A549 (cell line): ENCODE results near the gene RHBDF2. TPM values are rescaled to one million over a fixed set of nuclear protein-coding genes. Genes with fewer than 3 reads are reported as not detected.

Experiments used
- ATAC-seq, 2 experiments: fragments of 200-7000 bp in 1 of 2; fragments of >200 bp in 1 of 2; cut with Nextera tagmentation in 1 of 2; cut with Tn5 transposase in 1 of 2; 3 replicates each; pipeline versions ENCODE4 v1.8.0 to v1.9.1; 2018 to 2020; ENCODE audit warnings: mild to moderate bottlenecking in 1 of 2, moderate library complexity in 1 of 2
- CTCF ChIA-PET: fragments of 300-600 bp; sonication (Branson Sonifier 250); formaldehyde crosslinking; extraction: SDS; loops from one replicate; lab custom pipeline; 2021; ENCODE audit warnings: antibody characterized with exemption, inconsistent platforms; lab: Yijun Ruan, JAX
- POLR2A ChIA-PET: fragments of 350-600 bp; formaldehyde crosslinking; extraction: SDS; loops from one replicate; lab custom pipeline; 2021; ENCODE audit warnings: antibody characterized with exemption, inconsistent platforms; lab: Yijun Ruan, JAX
- DNase-seq, 2 experiments: peaks; one replicate each; pipeline versions ENCODE4 v3.0.0 to v3.0.0-alpha.2; 2011 to 2016; ENCODE audit warnings: low read depth in 1 of 2, low spot score in 1 of 2
- FAIRE-seq: peaks from 2 replicates; lab custom pipeline; 2011; peaks lifted over from hg19 to GRCh38; lab: Jason Lieb, UNC
- H3K27ac ChIP-seq, 2 experiments: fragments of >200 bp; sonication (Bioruptor Twin); formaldehyde crosslinking; 3 replicates each; pipeline ENCODE4 v1.5.1; 2016 to 2017
- H3K4me1 ChIP-seq: fragments of >200 bp; sonication (Bioruptor Twin); formaldehyde crosslinking; 3 replicates; pipeline ENCODE4 v1.6.1; 2016
- H3K4me2 ChIP-seq: fragments of >200 bp; sonication (Bioruptor Twin); formaldehyde crosslinking; 3 replicates; pipeline ENCODE4 v1.6.1; 2016
- H3K4me3 ChIP-seq: fragments of >200 bp; sonication (Bioruptor Twin); formaldehyde crosslinking; 3 replicates; pipeline ENCODE4 v1.5.1; 2016
- H3K9me3 ChIP-seq: fragments of >200 bp; sonication (Bioruptor Twin); formaldehyde crosslinking; 3 replicates; pipeline ENCODE4 v1.6.1; 2016
- CBX2 ChIP-seq: fragments of 200-600 bp; sonication (generic); IDR thresholded peaks from 2 replicates; pipeline ENCODE4 v1.6.1; 2016; ENCODE audit warnings: low read depth, mild to moderate bottlenecking, borderline replicate concordance
- CTCF ChIP-seq: fragments of >200 bp; sonication (Bioruptor Twin); formaldehyde crosslinking; IDR thresholded peaks from 3 replicates; pipeline ENCODE4 v1.5.1; 2016
- E2F6 ChIP-seq: IDR thresholded peaks from 2 replicates; pipeline ENCODE4 v1.6.1; 2012; ENCODE audit warnings: low read depth, borderline replicate concordance
- FOSL2 ChIP-seq, 2 experiments: fragments of 450-650 bp in 1 of 2; fragments of >200 bp in 1 of 2; sonication (Bioruptor Twin) in 1 of 2; formaldehyde crosslinking; IDR thresholded peaks; 2 replicates each; pipeline versions ENCODE4 v1.5.0 to v1.6.1; 2016 to 2020; ENCODE audit warnings: mild to moderate bottlenecking in 1 of 2, moderate library complexity in 1 of 2
- GATA3 ChIP-seq: IDR thresholded peaks from 2 replicates; pipeline ENCODE4 v1.6.1; 2012; ENCODE audit warnings: borderline replicate concordance
- HOXB13 ChIP-seq: fragments of 250-450 bp; sonication (Bioruptor Pico); IDR thresholded peaks from 2 replicates; pipeline ENCODE4 v1.5.0; 2020; ENCODE audit warnings: low read depth, mild to moderate bottlenecking, moderate library complexity
- HOXB5 ChIP-seq: fragments of 250-450 bp; sonication (Bioruptor Pico); IDR thresholded peaks from 2 replicates; pipeline ENCODE4 v1.5.0; 2020; ENCODE audit warnings: mild to moderate bottlenecking, moderate library complexity
- JUN ChIP-seq, 2 experiments: fragments of >200 bp; sonication (Bioruptor Twin); formaldehyde crosslinking; IDR thresholded peaks; 2 replicates in 1 of 2; 3 replicates in 1 of 2; pipeline ENCODE4 v1.6.1; 2016 to 2017
- KDM1A ChIP-seq: fragments of 200-600 bp; sonication (generic); IDR thresholded peaks from 2 replicates; pipeline ENCODE4 v1.6.1; 2016; ENCODE audit warnings: low read depth, mild to moderate bottlenecking
- MAFK ChIP-seq: fragments of 450-650 bp; IDR thresholded peaks from 2 replicates; pipeline ENCODE4 v1.6.1; 2014; ENCODE audit not compliant: partially characterized antibody
- MAZ ChIP-seq: fragments of 150-350 bp; IDR thresholded peaks from 2 replicates; pipeline ENCODE4 v1.6.1; 2014; ENCODE audit warnings: antibody characterized with exemption, low read depth, low read length, borderline replicate concordance
- NPAS2 ChIP-seq: fragments of 250-450 bp; sonication (Bioruptor Pico); IDR thresholded peaks from 2 replicates; pipeline ENCODE4 v1.8.0; 2022; ENCODE audit warnings: mild to moderate bottlenecking, moderate library complexity, borderline replicate concordance
- PBX3 ChIP-seq: IDR thresholded peaks from 2 replicates; pipeline ENCODE4 v1.6.1; 2012
- RAD21 ChIP-seq, 2 experiments: fragments of >200 bp in 1 of 2; sonication (Bioruptor Twin) in 1 of 2; formaldehyde crosslinking in 1 of 2; IDR thresholded peaks in 1 of 2; conservative IDR thresholded peaks in 1 of 2; 2 replicates in 1 of 2; 3 replicates in 1 of 2; pipeline ENCODE4 v1.6.1; 2012 to 2018; ENCODE audit warnings: inconsistent platforms in 1 of 2
- RCOR1 ChIP-seq: fragments of 150-350 bp; IDR thresholded peaks from 2 replicates; pipeline ENCODE4 v1.6.1; 2014; ENCODE audit warnings: antibody characterized with exemption, low read length, low read depth
- RFX5 ChIP-seq: fragments of 450-650 bp; IDR thresholded peaks from 2 replicates; pipeline ENCODE4 v1.7.1; 2014; ENCODE audit warnings: antibody characterized with exemption, mild to moderate bottlenecking, moderate library complexity
- RNF2 ChIP-seq: fragments of 200-600 bp; sonication (generic); IDR thresholded peaks from 2 replicates; pipeline ENCODE4 v1.6.1; 2016; ENCODE audit warnings: low read depth, mild to moderate bottlenecking, antibody characterized with exemption, moderate library complexity, borderline replicate concordance
- SMC3 ChIP-seq: fragments of >200 bp; sonication (Bioruptor Twin); formaldehyde crosslinking; IDR thresholded peaks from 3 replicates; pipeline ENCODE4 v1.6.1; 2018; ENCODE audit warnings: inconsistent platforms
- ZC3H11A ChIP-seq: fragments of 450-650 bp; IDR thresholded peaks from 2 replicates; pipeline ENCODE4 v1.6.1; 2014; ENCODE audit warnings: antibody characterized with exemption, mild to moderate bottlenecking
- ZNF302 ChIP-seq: fragments of 250-450 bp; sonication (Bioruptor Pico); IDR thresholded peaks from 2 replicates; pipeline ENCODE4 v1.9.0; 2021; ENCODE audit warnings: inconsistent platforms, mild to moderate bottlenecking, moderate library complexity
- ZSCAN20 ChIP-seq: fragments of 250-450 bp; sonication (Bioruptor Pico); IDR thresholded peaks from 2 replicates; pipeline ENCODE4 v1.8.0; 2022; ENCODE audit warnings: mild to moderate bottlenecking, moderate library complexity
- WGBS: methylation state at CpG from one replicate; pipeline ENCODE4 v1.1.6; 2017; ENCODE audit errors: missing lambda C conversion rate; 5-methylcytosine and 5-hydroxymethylcytosine counted together
- polyA plus RNA-seq, 4 experiments: library from polyadenylated mRNA; depleted of rRNA in 3 of 4; stranded (reverse); fragments of >200 nt; fragmentation: RNase III in 1 of 4; extraction: RNeasy Plus Mini Kit Qiagen cat#74134 plus additional on column Dnase treatment in 1 of 4; gene quantifications; 2 replicates in 3 of 4; 3 replicates in 1 of 4; pipeline ENCODE4 v1.2.3, GENCODE V29; 2011 to 2017

Gene RHBDF2
- polyA plus RNA-seq, 2 of the 4 experiments (the other 2 are of a cell fraction) = 14.0 to 42.9 TPM

- TF ChIP-seq HOXB13 (CRISPR knock-in tag) = no peak
- no peak for TF ChIP-seq E2F6
- TF ChIP-seq RCOR1 = no peak
- no peak for TF ChIP-seq HOXB5 (CRISPR knock-in tag)
- TF ChIP-seq PBX3 = no peak
- no peak for TF ChIP-seq GATA3
Observed at GRCh38 chr17:76461765-76462555, 39.3 kb downstream of the RHBDF2 start (continued).

GRCh38 chr17:76459674-76460073 lies 41.5 kb downstream of the RHBDF2 start:
- CTCF ChIA-PET = interaction anchor here (0.7 to 41.7 kb wide), 25 partner anchors 13 to 479 kb away, joined by 3 to 1994 read pairs (median 10); partner anchors contain the start of genes AANAT, QRICH2, RHBDF2 and SPHK1
- POLR2A ChIA-PET = no interaction called here
- no peak overlapping the region for H3K4me2 ChIP-seq
- 69% methylated on average over 4 of the region's 4 CpGs for WGBS
- TF ChIP-seq CTCF (no peak), HOXB5 (CRISPR knock-in tag) (no peak), RNF2 (no peak), ZNF302 (CRISPR knock-in tag) (no peak), GATA3 (no peak), ZC3H11A (no peak)
- H3K4me3 ChIP-seq = no peak overlapping the region
- DNase-seq (no peak), ATAC-seq (no peak), FAIRE-seq (no peak)
- H3K27ac ChIP-seq = no peak overlapping the region
- H3K4me1 ChIP-seq = no peaks in the 10 kb centered on the region
- H3K9me3 ChIP-seq = no peaks in the 10 kb centered on the region

- FAIRE-seq = peak; percentile 32
- Histone ChIP-seq H3K4me2 (no peak overlapping the region), H3K9me3 (no peaks in the 10 kb centered on the region), H3K4me1 (no peaks in the 10 kb centered on the region), H3K4me3 (no peak overlapping the region), H3K27ac (no peak overlapping the region; a peak in 1 of 6 replicates)
- CTCF ChIA-PET = interaction anchor here (0.5 to 41.7 kb wide), 49 partner anchors 12 to 255 kb away, joined by 3 to 1994 read pairs (median 5); partner anchors contain the start of genes AANAT, PRPSAP1, QRICH2 and RHBDF2
- 28% methylated on average over 9 of the region's 9 CpGs for WGBS
- POLR2A ChIA-PET = interaction anchor here (0.6 to 1.4 kb wide), 3 partner anchors 14 to 556 kb away, joined by 3 to 4 read pairs (median 3); no protein-coding TSS in a partner anchor
- peak; percentile 91 to 95 for ATAC-seq
- DNase-seq = peak; percentile 78 to 91
- TF ChIP-seq CTCF (peak; percentile 76), JUN (IDR thresholded peaks at IDR 0.05) (no peak), SMC3 (peak; percentile 82), KDM1A (no peak), MAZ (no peak), RFX5 (no peak), NPAS2 (no peak), RAD21 (conservative IDR thresholded peaks at IDR 0.05 in 1 of 2, IDR thresholded peaks at IDR 0.05 in 1 of 2) (peak; percentile 82 to 89), FOSL2 (IDR thresholded peaks at IDR 0.05) (no peak), FOSL2 (CRISPR knock-in tag; IDR thresholded peaks at IDR 0.05) (no peak), CBX2 (no peak), ZSCAN20 (CRISPR knock-in tag) (no peak), MAFK (peak; percentile 41)
Observed at GRCh38 chr17:76458580-76459490, 42.4 kb downstream of the RHBDF2 start.
